ENCODE measurements around the gene MERTK. TPM values are rescaled to one million over a fixed set of nuclear protein-coding genes. Genes with fewer than 3 reads are reported as not detected.

The MERTK gene
- total RNA-seq, 6 experiments from 2014 or later: not detected

DNA sequence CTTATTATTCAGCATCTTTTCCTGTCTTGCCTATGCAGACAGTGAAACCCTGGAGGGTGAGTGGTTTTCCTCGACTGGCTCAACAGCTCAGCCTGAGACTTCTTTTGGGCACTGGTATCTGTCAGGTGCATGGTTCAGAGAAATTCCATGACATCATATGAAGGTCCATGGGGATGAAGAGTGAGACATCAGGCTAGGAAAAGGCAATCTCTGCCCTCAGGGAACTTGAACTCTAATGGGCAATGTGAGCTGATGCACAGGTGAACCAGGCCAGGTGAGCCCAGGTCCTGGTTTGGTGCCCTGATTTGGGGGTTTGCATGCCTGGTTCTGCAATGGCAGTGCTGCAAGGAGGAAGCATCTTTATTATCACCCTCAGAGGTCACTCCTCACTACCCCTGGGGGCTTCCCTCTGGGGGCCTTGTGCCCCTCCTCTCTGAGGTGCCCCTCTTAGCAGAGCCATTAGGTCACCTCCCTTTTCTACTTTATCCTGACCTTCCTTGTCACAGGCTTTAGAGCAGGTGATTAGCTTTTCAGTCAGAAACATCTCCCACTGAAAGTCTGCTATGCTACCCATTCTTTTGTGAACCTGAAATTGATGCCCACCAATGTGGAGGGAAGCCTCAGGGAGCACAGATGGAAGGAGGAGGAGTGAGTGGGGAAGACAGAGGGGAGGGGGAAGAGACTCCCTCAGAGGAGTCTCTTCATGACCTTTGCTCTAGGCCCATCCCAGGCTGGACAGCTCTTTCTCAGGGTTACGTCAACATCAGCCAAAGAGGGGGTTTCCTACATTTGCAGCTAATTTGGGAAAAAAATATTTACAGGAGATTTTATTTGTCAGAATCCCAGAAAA, 47.3 kb downstream of the MERTK start:
- H3K27ac Mint-ChIP-seq: no peak overlapping the region
- no peak for DNase-seq
- TF ChIP-seq, protein P1, sequence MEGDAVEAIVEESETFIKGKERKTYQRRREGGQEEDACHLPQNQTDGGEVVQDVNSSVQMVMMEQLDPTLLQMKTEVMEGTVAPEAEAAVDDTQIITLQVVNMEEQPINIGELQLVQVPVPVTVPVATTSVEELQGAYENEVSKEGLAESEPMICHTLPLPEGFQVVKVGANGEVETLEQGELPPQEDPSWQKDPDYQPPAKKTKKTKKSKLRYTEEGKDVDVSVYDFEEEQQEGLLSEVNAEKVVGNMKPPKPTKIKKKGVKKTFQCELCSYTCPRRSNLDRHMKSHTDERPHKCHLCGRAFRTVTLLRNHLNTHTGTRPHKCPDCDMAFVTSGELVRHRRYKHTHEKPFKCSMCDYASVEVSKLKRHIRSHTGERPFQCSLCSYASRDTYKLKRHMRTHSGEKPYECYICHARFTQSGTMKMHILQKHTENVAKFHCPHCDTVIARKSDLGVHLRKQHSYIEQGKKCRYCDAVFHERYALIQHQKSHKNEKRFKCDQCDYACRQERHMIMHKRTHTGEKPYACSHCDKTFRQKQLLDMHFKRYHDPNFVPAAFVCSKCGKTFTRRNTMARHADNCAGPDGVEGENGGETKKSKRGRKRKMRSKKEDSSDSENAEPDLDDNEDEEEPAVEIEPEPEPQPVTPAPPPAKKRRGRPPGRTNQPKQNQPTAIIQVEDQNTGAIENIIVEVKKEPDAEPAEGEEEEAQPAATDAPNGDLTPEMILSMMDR (IDR thresholded peaks at IDR 0.05): no peak
- H3K36me3 Mint-ChIP-seq (ENCODE audit: low read depth): no peaks in the 10 kb centered on the region
- peaks cover 9% of the 10 kb centered on the region for H3K4me1 Mint-ChIP-seq (ENCODE audit: low read depth)
- H3K4me3 Mint-ChIP-seq: no peak overlapping the region
- H3K9me3 Mint-ChIP-seq: no peaks in the 10 kb centered on the region; the same call in 1 of the 2 replicates
- H3K27me3 Mint-ChIP-seq (ENCODE audit: insufficient read depth): peaks cover 40% of the 10 kb centered on the region

DNA sequence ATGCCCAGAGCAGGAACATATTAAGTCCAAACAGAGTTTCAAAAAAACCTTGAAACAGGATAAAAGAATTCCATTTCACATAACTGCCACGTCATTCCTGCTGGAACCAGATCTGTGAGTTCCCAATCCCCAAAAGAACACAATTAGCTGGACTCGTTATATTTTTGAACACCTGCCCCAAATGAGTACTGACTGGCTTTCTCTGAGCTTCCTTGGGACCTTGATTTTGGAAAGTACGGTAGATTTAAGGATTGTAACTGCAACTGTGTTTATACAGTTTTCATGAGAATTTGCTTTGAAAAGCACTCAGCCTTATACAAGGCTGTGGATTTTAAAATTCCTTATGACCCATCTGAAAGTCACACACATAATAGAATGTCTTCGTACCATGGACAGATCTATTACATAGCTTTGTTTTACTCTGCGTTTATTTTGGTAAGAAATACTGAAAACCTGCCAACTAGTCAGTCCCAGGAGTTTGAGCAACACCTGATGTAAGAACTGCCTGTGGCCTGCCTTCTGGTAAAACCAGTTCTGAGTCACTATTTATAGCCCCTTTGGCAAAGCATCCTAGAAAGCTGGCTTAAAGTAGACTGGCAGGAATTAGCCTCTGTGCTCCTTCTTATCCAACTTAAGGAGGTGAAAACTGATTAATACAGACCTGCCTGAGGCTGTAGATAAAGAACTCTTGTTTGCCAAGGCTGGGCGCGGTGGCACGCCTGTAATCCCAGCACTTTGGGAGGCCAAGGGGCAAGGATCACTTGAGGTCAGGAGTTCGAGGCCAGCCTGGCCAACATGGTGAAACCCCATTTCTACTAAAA, 48.1 kb downstream of the MERTK start:
- Mint-ChIP-seq H3K36me3 (ENCODE audit: low read depth) (no peaks in the 10 kb centered on the region), H3K27me3 (ENCODE audit: insufficient read depth) (peaks cover 38% of the 10 kb centered on the region), H3K9me3 (no peaks in the 10 kb centered on the region; the same call in 1 of the 2 replicates), H3K27ac (no peak overlapping the region), H3K4me3 (no peak overlapping the region), H3K4me1 (ENCODE audit: low read depth) (peaks cover 9% of the 10 kb centered on the region)
- DNase-seq: peak; percentile 74
- TF ChIP-seq, protein P1 (IDR thresholded peaks at IDR 0.05): no peak

DNA sequence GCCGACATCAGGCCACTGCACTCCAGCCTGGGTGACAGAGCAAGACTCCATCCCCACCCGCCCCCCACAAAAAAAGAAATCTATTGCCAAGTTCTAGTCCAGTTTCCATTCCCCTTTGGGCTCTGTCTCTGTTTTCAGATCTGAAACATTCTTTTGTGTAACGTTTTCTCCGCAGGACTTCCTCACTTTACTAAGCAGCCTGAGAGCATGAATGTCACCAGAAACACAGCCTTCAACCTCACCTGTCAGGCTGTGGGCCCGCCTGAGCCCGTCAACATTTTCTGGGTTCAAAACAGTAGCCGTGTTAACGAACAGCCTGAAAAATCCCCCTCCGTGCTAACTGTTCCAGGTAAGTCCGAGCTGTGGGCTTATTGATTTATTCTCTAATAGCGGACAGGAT, 48.8 kb downstream of the MERTK start:
- Mint-ChIP-seq H3K4me3 (no peak overlapping the region), H3K36me3 (ENCODE audit: low read depth) (no peaks in the 10 kb centered on the region), H3K27ac (no peak overlapping the region), H3K9me3 (no peaks in the 10 kb centered on the region; the same call in 1 of the 2 replicates), H3K4me1 (ENCODE audit: low read depth) (peaks cover 9% of the 10 kb centered on the region), H3K27me3 (ENCODE audit: insufficient read depth) (peaks cover 38% of the 10 kb centered on the region)
- no peak for DNase-seq
- TF ChIP-seq, protein P1 (IDR thresholded peaks at IDR 0.05): no peak

DNA sequence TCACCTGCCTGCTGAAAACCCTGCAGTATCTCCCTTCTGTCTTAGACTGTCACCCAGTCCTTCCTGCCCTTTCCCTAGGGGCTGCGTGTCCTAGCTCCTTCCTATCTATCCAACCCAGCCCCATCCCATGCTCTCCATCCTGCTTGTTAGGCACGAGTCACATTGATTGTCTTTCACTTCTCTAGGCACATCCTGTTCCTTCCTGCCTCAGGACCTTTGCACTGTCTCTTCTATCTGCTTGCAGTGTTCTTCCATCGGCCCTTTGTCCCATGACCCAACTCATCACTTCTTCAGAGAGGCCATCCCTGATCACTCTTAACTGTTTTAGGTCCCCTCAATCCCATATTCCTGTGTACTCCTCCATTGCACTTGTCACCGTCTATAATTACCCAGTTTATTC, 50.4 kb downstream of the MERTK start:
- Mint-ChIP-seq H3K27ac (no peak overlapping the region), H3K4me3 (no peak overlapping the region), H3K36me3 (ENCODE audit: low read depth) (no peaks in the 10 kb centered on the region), H3K27me3 (ENCODE audit: insufficient read depth) (peaks cover 33% of the 10 kb centered on the region), H3K9me3 (no peaks in the 10 kb centered on the region; the same call in 1 of the 2 replicates), H3K4me1 (ENCODE audit: low read depth) (peaks cover 9% of the 10 kb centered on the region)
- no peak for DNase-seq
- TF ChIP-seq, protein P1 (IDR thresholded peaks at IDR 0.05): no peak

DNA sequence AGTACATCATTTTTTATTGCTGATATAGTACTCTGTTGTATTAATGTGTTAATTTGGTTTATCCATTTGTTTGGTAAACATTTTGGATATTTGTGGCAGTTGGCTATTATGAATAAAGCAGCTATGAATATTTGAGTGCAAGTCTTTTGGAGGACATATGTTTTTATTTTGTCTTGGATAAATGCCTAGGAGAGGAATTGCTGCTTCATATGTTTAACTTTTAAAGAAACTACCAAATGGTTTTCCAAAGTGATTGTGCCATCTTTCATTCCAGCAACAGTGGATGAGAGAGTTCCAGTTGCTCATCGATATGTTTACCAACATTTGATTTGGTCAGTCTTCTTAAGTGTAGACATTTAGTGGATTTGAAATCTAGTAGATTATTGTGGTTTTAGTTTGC, 51.8 kb downstream of the MERTK start:
- Mint-ChIP-seq H3K27me3 (ENCODE audit: insufficient read depth) (peaks cover 44% of the 10 kb centered on the region), H3K36me3 (ENCODE audit: low read depth) (no peaks in the 10 kb centered on the region), H3K9me3 (no peaks in the 10 kb centered on the region; the same call in 1 of the 2 replicates), H3K4me3 (no peak overlapping the region), H3K27ac (no peak overlapping the region), H3K4me1 (ENCODE audit: low read depth) (peaks cover 9% of the 10 kb centered on the region)
- DNase-seq: no peak
- TF ChIP-seq, protein P1 (IDR thresholded peaks at IDR 0.05): no peak

All from HFFc6 (cell line).